ENCODE results near the gene DOK1. TPM values are rescaled to one million over a fixed set of nuclear protein-coding genes. Genes with fewer than 3 reads are reported as not detected.

Gene DOK1
- total RNA-seq, 4 donors from 2014 or later: 22.2 to 34.2 (median 24.2) TPM

GRCh38 chr2:74576211-74576862 lies 21.8 kb downstream of the DOK1 start:
- TF ChIP-seq EP300 (IDR thresholded peaks at IDR 0.05): no peak
- no peak for TF ChIP-seq CTCF (IDR thresholded peaks at IDR 0.05)
- TF ChIP-seq POLR2A (IDR thresholded peaks at IDR 0.05): no peak
- DNase-seq (ENCODE audit: low spot score in 2 of 2): no peak
- Histone ChIP-seq H3K36me3 (no peaks in the 10 kb centered on the region), H3K4me1 (peaks cover 0 to 6% (median 2%) of the 10 kb centered on the region in 4 donors), H3K9me3 (no peaks in the 10 kb centered on the region), H3K27me3 (no peaks in the 10 kb centered on the region), H3K27ac (peak overlapping the region in 3 of 4 donors; percentile 5 to 73 (median 72)), H3K4me3 (no peak overlapping the region)
- WGBS, 2 donors: 74 to 83% methylated on average over 7 of the region's 7 CpGs

GRCh38 chr2:74576863-74577229 lies 22.3 kb downstream of the DOK1 start:
- WGBS, 2 donors: 20 to 23% methylated on average over 1 of the region's 1 CpG
- H3K36me3 ChIP-seq: no peaks in the 10 kb centered on the region

GRCh38 chr2:74577448-74577847 lies 22.9 kb downstream of the DOK1 start:
- Histone ChIP-seq H3K4me3 (no peak overlapping the region), H3K4me1 (peaks cover 0 to 6% (median 2%) of the 10 kb centered on the region in 4 donors), H3K9me3 (no peaks in the 10 kb centered on the region), H3K27ac (peak overlapping the region in 2 of 4 donors; percentile 57 to 73), H3K27me3 (no peaks in the 10 kb centered on the region), H3K36me3 (no peaks in the 10 kb centered on the region)
- TF ChIP-seq EP300 (IDR thresholded peaks at IDR 0.05) (no peak), POLR2A (IDR thresholded peaks at IDR 0.05) (no peak), CTCF (IDR thresholded peaks at IDR 0.05) (no peak)
- 28 to 32% methylated on average over 2 of the region's 2 CpGs for WGBS, 2 donors
- no peak for DNase-seq (ENCODE audit: low spot score in 2 of 2)

More at GRCh38 chr2:74576863-74577229, 22.3 kb downstream of the DOK1 start:
- no peak overlapping the region for H3K4me3 ChIP-seq
- H3K27me3 ChIP-seq: no peaks in the 10 kb centered on the region
- peak in 1 of 2 donors; percentile 76 for DNase-seq (ENCODE audit: low spot score in 2 of 2)
- H3K27ac ChIP-seq: peak overlapping the region in 3 of 4 donors; percentile 5 to 73 (median 72)
- H3K4me1 ChIP-seq: peaks cover 0 to 6% (median 2%) of the 10 kb centered on the region in 4 donors
- H3K9me3 ChIP-seq: no peaks in the 10 kb centered on the region
- peak in 1 of 2 donors; percentile 90 for TF ChIP-seq EP300 (IDR thresholded peaks at IDR 0.05)
- no peak for TF ChIP-seq CTCF (IDR thresholded peaks at IDR 0.05)
- TF ChIP-seq POLR2A (IDR thresholded peaks at IDR 0.05): no peak

DNA sequence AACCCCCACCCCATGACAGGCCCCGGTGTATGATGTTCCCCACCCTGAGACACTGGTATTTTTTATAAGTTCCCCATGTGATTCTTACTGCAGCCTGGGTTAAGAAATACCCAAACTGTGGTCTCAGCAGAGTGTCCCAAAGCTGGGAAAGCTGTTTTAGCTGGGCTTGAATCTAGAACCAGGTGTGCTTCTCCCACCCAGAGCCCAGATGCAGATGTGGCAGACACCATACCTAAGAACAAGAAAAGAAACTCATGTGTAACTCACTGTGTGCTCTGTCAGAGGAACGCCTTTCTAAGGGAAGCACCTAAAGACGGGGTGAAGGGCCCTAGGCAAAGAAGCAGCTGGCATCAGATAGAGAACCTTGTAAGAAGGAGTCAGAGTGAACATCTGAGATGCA lies 23.9 kb downstream of the DOK1 start:
- peak overlapping the region in 1 of 4 donors; percentile 50 for H3K27ac ChIP-seq
- no peak for DNase-seq (ENCODE audit: low spot score in 2 of 2)
- no peak overlapping the region for H3K4me3 ChIP-seq
- 82 to 86% methylated on average over 3 of the region's 3 CpGs for WGBS, 2 donors
- H3K9me3 ChIP-seq: no peaks in the 10 kb centered on the region
- H3K27me3 ChIP-seq: no peaks in the 10 kb centered on the region
- H3K4me1 ChIP-seq: peaks cover 0 to 14% (median 5%) of the 10 kb centered on the region in 4 donors
- TF ChIP-seq CTCF (IDR thresholded peaks at IDR 0.05) (no peak), POLR2A (IDR thresholded peaks at IDR 0.05) (no peak), EP300 (IDR thresholded peaks at IDR 0.05) (no peak)
- no peaks in the 10 kb centered on the region for H3K36me3 ChIP-seq

DNA sequence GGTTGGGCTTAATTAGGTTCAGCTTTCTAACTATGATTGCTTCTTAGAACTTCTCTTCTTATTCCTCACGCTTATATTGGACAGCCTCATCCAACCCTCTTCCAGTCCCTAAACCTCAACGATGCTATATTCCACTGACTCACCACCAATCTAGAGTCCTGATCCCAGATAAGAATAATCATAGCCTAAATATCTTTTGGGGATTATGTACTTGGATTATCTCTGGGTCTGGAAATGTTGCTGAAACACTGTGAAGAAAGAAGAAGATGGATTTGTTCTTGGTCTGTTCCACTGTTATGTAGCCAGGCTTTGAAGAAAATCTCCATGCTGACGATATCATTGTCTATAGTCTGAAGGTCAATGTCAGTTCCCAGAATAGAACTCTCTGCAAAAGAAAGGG lies 26.9 kb downstream of the DOK1 start:
- Histone ChIP-seq H3K4me1 (peaks cover 0 to 34% (median 11%) of the 10 kb centered on the region in 4 donors), H3K4me3 (no peak overlapping the region), H3K27me3 (no peaks in the 10 kb centered on the region), H3K9me3 (no peaks in the 10 kb centered on the region), H3K36me3 (no peaks in the 10 kb centered on the region), H3K27ac (no peak overlapping the region)
- no peak for DNase-seq (ENCODE audit: low spot score in 2 of 2)
- WGBS, 2 donors: 85% methylated on average over 3 of the region's 3 CpGs
- no peak for TF ChIP-seq CTCF (IDR thresholded peaks at IDR 0.05)
- TF ChIP-seq EP300 (IDR thresholded peaks at IDR 0.05): no peak
- no peak for TF ChIP-seq POLR2A (IDR thresholded peaks at IDR 0.05)
